Memory B cell (primary cell): Measurements from ENCODE around the gene STIMATE.

Experiments used
- ATAC-seq: fragments of 150-1000 bp; cut with Tn5 transposase; 2 replicates; pipeline ENCODE4 v1.10.0; 2021; ENCODE audit warnings: low read depth, mild to moderate bottlenecking, moderate library complexity
- DNase-seq, 2 donors: peaks; one replicate each; pipeline ENCODE4 v3.0.0; 2022; ENCODE audit warnings: low spot score in 2 of 2
- H3K27ac Mint-ChIP-seq: one replicate; pipeline ENCODE4 v1.8.0; 2022; ENCODE audit warnings: mild to moderate bottlenecking, moderate library complexity, mixed read lengths
- H3K27me3 Mint-ChIP-seq: one replicate; pipeline ENCODE4 v1.8.0; 2022; ENCODE audit warnings: mixed read lengths
- H3K36me3 Mint-ChIP-seq: one replicate; pipeline ENCODE4 v1.8.0; 2022; ENCODE audit warnings: mild to moderate bottlenecking, mixed read lengths
- H3K4me1 Mint-ChIP-seq: one replicate; pipeline ENCODE4 v1.8.0; 2022; ENCODE audit warnings: mixed read lengths
- H3K4me3 Mint-ChIP-seq: one replicate; pipeline ENCODE4 v1.8.0; 2022; ENCODE audit warnings: mild to moderate bottlenecking, moderate library complexity, mixed read lengths
- H3K9me3 Mint-ChIP-seq: one replicate; pipeline ENCODE4 v1.8.0; 2022; ENCODE audit warnings: mixed read lengths

Gene STIMATE

GRCh38 chr3:52912885-52913731, 15.8 kb upstream of the STIMATE start:
- no peak overlapping the region for H3K27ac Mint-ChIP-seq
- H3K9me3 Mint-ChIP-seq, result no peaks in the 10 kb centered on the region
- DNase-seq (no peak), ATAC-seq (no peak)
- no peak overlapping the region for H3K4me3 Mint-ChIP-seq
- no peaks in the 10 kb centered on the region for H3K4me1 Mint-ChIP-seq
- no peaks in the 10 kb centered on the region for H3K27me3 Mint-ChIP-seq
- peaks cover 18% of the 10 kb centered on the region for H3K36me3 Mint-ChIP-seq

GRCh38 chr3:52910823-52911222, 13.5 kb upstream of the STIMATE start:
- Mint-ChIP-seq H3K27me3 (no peaks in the 10 kb centered on the region), H3K4me1 (no peaks in the 10 kb centered on the region), H3K36me3 (peaks cover 21% of the 10 kb centered on the region), H3K9me3 (no peaks in the 10 kb centered on the region), H3K27ac (no peak overlapping the region), H3K4me3 (no peak overlapping the region)
- DNase-seq (no peak), ATAC-seq (no peak)

GRCh38 chr3:52907497-52907896, 10.1 kb upstream of the STIMATE start:
- Mint-ChIP-seq H3K4me1 (no peaks in the 10 kb centered on the region), H3K27ac (peak overlapping the region; percentile 39), H3K9me3 (no peaks in the 10 kb centered on the region), H3K27me3 (no peaks in the 10 kb centered on the region), H3K36me3 (peaks cover 20% of the 10 kb centered on the region), H3K4me3 (no peak overlapping the region)
- ATAC-seq (no peak), DNase-seq (no peak)

GRCh38 chr3:52904552-52904951, 7.2 kb upstream of the STIMATE start:
- Mint-ChIP-seq H3K36me3 (peaks cover 14% of the 10 kb centered on the region), H3K9me3 (no peaks in the 10 kb centered on the region), H3K4me3 (no peak overlapping the region), H3K4me1 (no peaks in the 10 kb centered on the region), H3K27ac (no peak overlapping the region), H3K27me3 (no peaks in the 10 kb centered on the region)
- DNase-seq (no peak), ATAC-seq (no peak)

GRCh38 chr3:52904000-52904399, 6.7 kb upstream of the STIMATE start:
- H3K9me3 Mint-ChIP-seq, result no peaks in the 10 kb centered on the region
- H3K4me1 Mint-ChIP-seq, result no peaks in the 10 kb centered on the region
- DNase-seq (no peak), ATAC-seq (no peak)
- no peaks in the 10 kb centered on the region for H3K27me3 Mint-ChIP-seq
- H3K36me3 Mint-ChIP-seq, result peaks cover 14% of the 10 kb centered on the region
- H3K27ac Mint-ChIP-seq, result no peak overlapping the region
- no peak overlapping the region for H3K4me3 Mint-ChIP-seq

GRCh38 chr3:52896613-52897012, 735 bp downstream of the STIMATE start:
- Mint-ChIP-seq H3K27me3 (no peaks in the 10 kb centered on the region), H3K4me1 (peaks cover 42% of the 10 kb centered on the region), H3K9me3 (no peaks in the 10 kb centered on the region), H3K4me3 (peak overlapping the region; percentile 95), H3K36me3 (peaks cover 2% of the 10 kb centered on the region), H3K27ac (peak overlapping the region; percentile 74)
- ATAC-seq, result no peak
- no peak for DNase-seq

- H3K27ac Mint-ChIP-seq, result peak overlapping the region; percentile 74
- H3K27me3 Mint-ChIP-seq, result no peaks in the 10 kb centered on the region
- no peak for DNase-seq
- peaks cover 45% of the 10 kb centered on the region for H3K4me1 Mint-ChIP-seq
- peak overlapping the region; percentile 95 for H3K4me3 Mint-ChIP-seq
- H3K9me3 Mint-ChIP-seq, result no peaks in the 10 kb centered on the region
- peaks cover 2% of the 10 kb centered on the region for H3K36me3 Mint-ChIP-seq
- no peak for ATAC-seq
Measured at GRCh38 chr3:52896151-52896550, 1.2 kb downstream of the STIMATE start.

GRCh38 chr3:52895418-52895817, 1.9 kb downstream of the STIMATE start:
- no peak for ATAC-seq
- Mint-ChIP-seq H3K4me3 (peak overlapping the region; percentile 55), H3K27me3 (no peaks in the 10 kb centered on the region), H3K9me3 (no peaks in the 10 kb centered on the region), H3K36me3 (peaks cover 2% of the 10 kb centered on the region), H3K27ac (peak overlapping the region; percentile 7), H3K4me1 (peaks cover 47% of the 10 kb centered on the region)
- DNase-seq, result no peak

- Mint-ChIP-seq H3K36me3 (peaks cover 5% of the 10 kb centered on the region), H3K4me1 (peaks cover 50% of the 10 kb centered on the region), H3K27ac (peak overlapping the region; percentile 7), H3K27me3 (no peaks in the 10 kb centered on the region), H3K9me3 (no peaks in the 10 kb centered on the region), H3K4me3 (no peak overlapping the region)
- DNase-seq, result no peak
- ATAC-seq, result no peak
Measured at GRCh38 chr3:52894756-52895155, 2.6 kb downstream of the STIMATE start.

GRCh38 chr3:52893723-52894122, 3.6 kb downstream of the STIMATE start:
- no peak for DNase-seq
- Mint-ChIP-seq H3K27me3 (no peaks in the 10 kb centered on the region), H3K9me3 (no peaks in the 10 kb centered on the region), H3K27ac (peak overlapping the region; percentile 91), H3K4me1 (peaks cover 52% of the 10 kb centered on the region), H3K36me3 (peaks cover 5% of the 10 kb centered on the region), H3K4me3 (no peak overlapping the region)
- ATAC-seq, result no peak

- Mint-ChIP-seq H3K27ac (peak overlapping the region; percentile 91), H3K4me3 (peak overlapping the region; percentile 78), H3K36me3 (peaks cover 5% of the 10 kb centered on the region), H3K4me1 (peaks cover 51% of the 10 kb centered on the region), H3K9me3 (no peaks in the 10 kb centered on the region), H3K27me3 (no peaks in the 10 kb centered on the region)
- peak in 1 of 2 donors; percentile 10 for DNase-seq
- ATAC-seq, result peak; percentile 17
Measured at GRCh38 chr3:52892625-52893311, 4.6 kb downstream of the STIMATE start.

- H3K4me3 Mint-ChIP-seq, result peak overlapping the region; percentile 78
- H3K9me3 Mint-ChIP-seq, result no peaks in the 10 kb centered on the region
- ATAC-seq (no peak), DNase-seq (no peak)
- no peaks in the 10 kb centered on the region for H3K27me3 Mint-ChIP-seq
- peaks cover 5% of the 10 kb centered on the region for H3K36me3 Mint-ChIP-seq
- peaks cover 51% of the 10 kb centered on the region for H3K4me1 Mint-ChIP-seq
- peak overlapping the region; percentile 91 for H3K27ac Mint-ChIP-seq
Measured at GRCh38 chr3:52892290-52892624, 5.1 kb downstream of the STIMATE start.

GRCh38 chr3:52891615-52892081, 5.7 kb downstream of the STIMATE start:
- H3K27me3 Mint-ChIP-seq, result no peaks in the 10 kb centered on the region
- ATAC-seq (peak; percentile 82), DNase-seq (peak in 1 of 2 donors; percentile 28)
- peak overlapping the region; percentile 11 for H3K27ac Mint-ChIP-seq
- no peak overlapping the region for H3K4me3 Mint-ChIP-seq
- H3K4me1 Mint-ChIP-seq, result peaks cover 48% of the 10 kb centered on the region
- peaks cover 7% of the 10 kb centered on the region for H3K36me3 Mint-ChIP-seq
- no peaks in the 10 kb centered on the region for H3K9me3 Mint-ChIP-seq

- Mint-ChIP-seq H3K36me3 (peaks cover 7% of the 10 kb centered on the region), H3K4me1 (peaks cover 45% of the 10 kb centered on the region), H3K27ac (peak overlapping the region; percentile 11), H3K4me3 (no peak overlapping the region), H3K9me3 (no peaks in the 10 kb centered on the region), H3K27me3 (no peaks in the 10 kb centered on the region)
- ATAC-seq, result no peak
- DNase-seq, result no peak
Measured at GRCh38 chr3:52891164-52891563, 6.2 kb downstream of the STIMATE start.
